MCF 10A (cell line): ENCODE data around the gene HOOK1. TPM values are rescaled to one million over a fixed set of nuclear protein-coding genes. Genes with fewer than 3 reads are reported as not detected.

Experiments used
- BruUV-seq: library from RNA; stranded (reverse); fragments of 400-500 nt; replicated peaks from 2 replicates; lab custom pipeline; 2021; lab: Mats Ljungman, UMichigan
- CTCF ChIA-PET: fragments of 300-600 bp; sonication (Branson Sonifier 250); formaldehyde crosslinking; extraction: SDS; loops from one replicate; lab custom pipeline; 2021; ENCODE audit warnings: antibody characterized with exemption, inconsistent platforms; lab: Yijun Ruan, JAX
- POLR2A ChIA-PET: fragments of 300-600, 350-650 bp; sonication (Branson Sonifier 250); formaldehyde crosslinking; extraction: SDS; loops from one replicate; lab custom pipeline; 2020; ENCODE audit warnings: antibody characterized with exemption, inconsistent platforms; lab: Yijun Ruan, JAX
- DNase-seq: peaks from one replicate; pipeline ENCODE4 v3.0.0-alpha.2; 2018; ENCODE audit not compliant: unreplicated experiment
- H3K27ac Mint-ChIP-seq: one replicate; pipeline ENCODE4 v1.8.0; 2022; ENCODE audit warnings: mild to moderate bottlenecking, low read depth, mixed read lengths; ENCODE audit not compliant: unreplicated experiment
- H3K27me3 Mint-ChIP-seq: one replicate; pipeline ENCODE4 v1.8.0; 2022; ENCODE audit warnings: mixed read lengths; ENCODE audit not compliant: insufficient read depth, unreplicated experiment
- H3K36me3 Mint-ChIP-seq: one replicate; pipeline ENCODE4 v1.8.0; 2022; ENCODE audit warnings: mild to moderate bottlenecking, moderate library complexity, mixed read lengths; ENCODE audit not compliant: insufficient read depth, unreplicated experiment
- H3K4me1 Mint-ChIP-seq: one replicate; pipeline ENCODE4 v1.8.0; 2022; ENCODE audit warnings: mixed read lengths; ENCODE audit not compliant: insufficient read depth, unreplicated experiment
- H3K4me3 Mint-ChIP-seq: one replicate; pipeline ENCODE4 v1.8.0; 2022; ENCODE audit warnings: mild to moderate bottlenecking, moderate library complexity, mixed read lengths; ENCODE audit not compliant: unreplicated experiment
- H3K9me3 Mint-ChIP-seq: one replicate; pipeline ENCODE4 v1.8.0; 2022; ENCODE audit warnings: mixed read lengths; ENCODE audit not compliant: unreplicated experiment
- CTCF ChIP-seq: fragments of 200-600 bp; IDR thresholded peaks from one replicate; pipeline ENCODE4 v1.8.0; 2022; ENCODE audit warnings: antibody characterized with exemption, mild to moderate bottlenecking; ENCODE audit not compliant: unreplicated experiment
- intact Hi-C: fragments of 100-400 bp; cut with micrococcal nuclease; formaldehyde crosslinking; loops from 2 replicates; pipeline ENCODE4 v1.14.1; 2022
- total RNA-seq: library from RNA; stranded (reverse); gene quantifications from 2 replicates; pipeline ENCODE4 v1.2.3, GENCODE V29; 2022

The HOOK1 gene
- total RNA-seq, 1 experiment from 2014 or later: 25.0 TPM

- Mint-ChIP-seq H3K27ac (no peak overlapping the region), H3K36me3 (peaks cover 7% of the 10 kb centered on the region), H3K9me3 (no peaks in the 10 kb centered on the region), H3K4me1 (peaks cover 15% of the 10 kb centered on the region), H3K27me3 (no peaks in the 10 kb centered on the region), H3K4me3 (no peak overlapping the region)
- DNase-seq: no peak
- POLR2A ChIA-PET: interaction anchor here (0.5 to 1.0 kb wide), 4 partner anchors 9 to 523 kb away, joined by 3 to 5 read pairs (median 3); partner anchors contain the start of gene FGGY
- no TSS peak for BruUV-seq
- TF ChIP-seq CTCF: no peak
- intact Hi-C loops: loop anchor here (5.0 kb wide), 1 partner anchor 107 kb away; the partner anchor contains the start of gene CYP2J2
- CTCF ChIA-PET: interaction anchor here (1.0 kb wide), 1 partner anchor 61 kb away, joined by 3 read pairs; no protein-coding TSS in a partner anchor
Observed at GRCh38 chr1:59819566-59820438, 5.1 kb downstream of the HOOK1 start.

- H3K27me3 Mint-ChIP-seq: no peaks in the 10 kb centered on the region
- peaks cover 7% of the 10 kb centered on the region for H3K36me3 Mint-ChIP-seq
- intact Hi-C loops: no loop called here
- H3K9me3 Mint-ChIP-seq: no peaks in the 10 kb centered on the region
- ChIA-PET CTCF (interaction anchor here (0.7 kb wide), 1 partner anchor 182 kb away, joined by 3 read pairs; no protein-coding TSS in a partner anchor), POLR2A (no interaction called here)
- H3K4me3 Mint-ChIP-seq: no peak overlapping the region
- no peak for DNase-seq
- H3K4me1 Mint-ChIP-seq: no peaks in the 10 kb centered on the region
- no peak for TF ChIP-seq CTCF
- no peak overlapping the region for H3K27ac Mint-ChIP-seq
- BruUV-seq: no TSS peak
Observed at GRCh38 chr1:59827055-59827643, 12.4 kb downstream of the HOOK1 start.

GRCh38 chr1:59828160-59828559 lies 13.4 kb downstream of the HOOK1 start:
- H3K27me3 Mint-ChIP-seq: no peaks in the 10 kb centered on the region
- no peak for DNase-seq
- no peaks in the 10 kb centered on the region for H3K4me1 Mint-ChIP-seq
- no peaks in the 10 kb centered on the region for H3K9me3 Mint-ChIP-seq
- intact Hi-C loops: no loop called here
- no peak for TF ChIP-seq CTCF
- no TSS peak for BruUV-seq
- H3K4me3 Mint-ChIP-seq: no peak overlapping the region
- H3K27ac Mint-ChIP-seq: no peak overlapping the region
- ChIA-PET POLR2A (no interaction called here), CTCF (interaction anchor here (0.5 kb wide), 1 partner anchor 69 kb away, joined by 3 read pairs; no protein-coding TSS in a partner anchor)
- peaks cover 7% of the 10 kb centered on the region for H3K36me3 Mint-ChIP-seq

- TF ChIP-seq CTCF: no peak
- CTCF ChIA-PET: interaction anchor here (0.6 to 2.3 kb wide), 3 partner anchors 13 to 1052 kb away, joined by 3 to 5 read pairs (median 3); no protein-coding TSS in a partner anchor
- no peak for DNase-seq
- Mint-ChIP-seq H3K4me1 (peaks cover 6% of the 10 kb centered on the region), H3K36me3 (no peaks in the 10 kb centered on the region), H3K27me3 (no peaks in the 10 kb centered on the region), H3K4me3 (no peak overlapping the region), H3K27ac (no peak overlapping the region), H3K9me3 (no peaks in the 10 kb centered on the region)
- POLR2A ChIA-PET: interaction anchor here (1.2 to 2.0 kb wide), 3 partner anchors 16 to 70 kb away, joined by 3 to 4 read pairs (median 3); no protein-coding TSS in a partner anchor
- intact Hi-C loops: no loop called here
- BruUV-seq: no TSS peak
Observed at GRCh38 chr1:59831529-59831928, 16.8 kb downstream of the HOOK1 start.
